GM23248 (cell line): Measurements from ENCODE around the gene SELENOS.

ENCODE experiments used
- EZH2 ChIP-seq: fragments of 200-600 bp; sonication (generic); IDR thresholded peaks from 2 replicates; pipeline ENCODE4 v1.6.1; 2018; ENCODE audit warnings: antibody characterized with exemption, mild to moderate bottlenecking; ENCODE audit not compliant: insufficient read depth, poor library complexity, severe bottlenecking
- EZH2phosphoT487 ChIP-seq: fragments of 200-600 bp; sonication (generic); IDR thresholded peaks from 2 replicates; pipeline ENCODE4 v1.6.1; 2018; ENCODE audit warnings: antibody characterized with exemption, moderate library complexity, mild to moderate bottlenecking, low read depth; ENCODE audit not compliant: insufficient read depth

- TF ChIP-seq EZH2 (no peak), EZH2phosphoT487 (no peak)
These were observed 36.9 kb downstream of the SELENOS start for GRCh38 chr15:101240358-101240757.
